Lower leg skin (tissue), 4 donors: Measurements from ENCODE around the gene APOLD1. TPM values are rescaled to one million over a fixed set of nuclear protein-coding genes. Genes with fewer than 3 reads are reported as not detected.
"Not testable (repeated sequence)": the region's sequence is repeated elsewhere in the genome, so short reads cannot be mapped to it uniquely, and the experiment has no call there.

Experiments
- DNase-seq, 2 donors: peaks; one replicate each; pipeline ENCODE4 v3.0.0-alpha.2; 2019; ENCODE audit warnings: low spot score in 2 of 2
- H3K4me3 ChIP-seq: fragments of 200-600 bp; sonication (generic); 2 replicates; pipeline ENCODE4 v1.5.1; 2017; ENCODE audit warnings: mild to moderate bottlenecking, low read depth; ENCODE audit not compliant: poor library complexity, severe bottlenecking
- CTCF ChIP-seq, 3 donors: fragments of 450-650 bp; IDR thresholded peaks; one replicate each; pipeline ENCODE4 v1.5.1; 2016; ENCODE audit warnings: antibody characterized with exemption in 3 of 3, mild to moderate bottlenecking in 3 of 3, moderate library complexity in 2 of 3
- POLR2A ChIP-seq, 2 donors: fragments of 450-650 bp; IDR thresholded peaks; one replicate each; pipeline ENCODE4 v1.6.1; 2016 to 2017; ENCODE audit warnings: antibody characterized with exemption in 2 of 2, mild to moderate bottlenecking in 1 of 2, moderate library complexity in 1 of 2
- WGBS, 2 donors: methylation state at CpG; one replicate each; pipeline ENCODE4 v1.1.5; 2018; 5-methylcytosine and 5-hydroxymethylcytosine counted together
- intact Hi-C: fragments of 100-400 bp; cut with DNase I; formaldehyde crosslinking; loops from one replicate; pipeline ENCODE4 v1.15.0; 2023; ENCODE audit warnings: low total_unique reads
- total RNA-seq, 4 donors: library from RNA; depleted of rRNA; stranded (reverse); fragments of >200 nt; gene quantifications; one replicate each; pipeline ENCODE4 v1.1.0, GENCODE V29; 2016

Gene APOLD1
- total RNA-seq, 4 donors from 2014 or later = 26.1 to 89.7 (median 34.7) TPM

- DNase-seq = peak in 1 of 2 donors; percentile 53
- TF ChIP-seq CTCF (IDR thresholded peaks at IDR 0.05) (no peak), POLR2A (IDR thresholded peaks at IDR 0.05) (no peak)
These were observed 50.1 kb downstream of the APOLD1 start for GRCh38 chr12:12835378-12836146.

GRCh38 chr12:12836571-12836970 lies 51.1 kb downstream of the APOLD1 start:
- DNase-seq = peak in 1 of 2 donors; percentile 25
- no peak overlapping the region for H3K4me3 ChIP-seq
- TF ChIP-seq POLR2A (IDR thresholded peaks at IDR 0.05) (no peak), CTCF (IDR thresholded peaks at IDR 0.05) (no peak)
- 69 to 75% methylated on average over 6 of the region's 6 CpGs for WGBS, 2 donors
- intact Hi-C loops = no loop called here

More at GRCh38 chr12:12835378-12836146, 50.1 kb downstream of the APOLD1 start:
- no peak overlapping the region for H3K4me3 ChIP-seq
- intact Hi-C loops = no loop called here
- WGBS, 2 donors = 58 to 64% methylated on average over 7 of the region's 7 CpGs

GRCh38 chr12:12837025-12837812 lies 51.8 kb downstream of the APOLD1 start:
- peak; percentile 35 to 82 for DNase-seq
- H3K4me3 ChIP-seq = no peak overlapping the region
- 60 to 68% methylated on average over 15 of the region's 15 CpGs for WGBS, 2 donors
- TF ChIP-seq CTCF (IDR thresholded peaks at IDR 0.05) (no peak), POLR2A (IDR thresholded peaks at IDR 0.05) (no peak)
- intact Hi-C loops = no loop called here

DNA sequence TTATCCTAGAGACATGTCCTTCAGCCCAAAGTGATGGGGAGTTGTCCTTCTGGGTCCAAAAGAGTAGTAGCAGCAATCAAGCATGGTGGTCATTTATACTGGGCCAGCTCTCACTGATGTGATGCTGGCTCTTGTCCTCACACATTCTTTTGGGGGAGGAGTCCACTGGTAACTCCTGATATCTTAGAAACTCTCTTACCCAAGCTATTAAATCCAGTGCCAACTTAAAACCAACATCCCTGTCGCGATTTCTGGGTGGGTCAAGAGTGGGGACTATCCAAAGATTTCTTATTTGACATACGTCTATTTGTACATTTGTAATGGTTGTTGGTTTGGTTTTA lies 52.3 kb downstream of the APOLD1 start:
- intact Hi-C loops = no loop called here
- WGBS, 2 donors = 71 to 80% methylated on average over 3 of the region's 3 CpGs
- no peak overlapping the region for H3K4me3 ChIP-seq
- DNase-seq = no peak
- TF ChIP-seq POLR2A (IDR thresholded peaks at IDR 0.05) (no peak), CTCF (IDR thresholded peaks at IDR 0.05) (no peak)

GRCh38 chr12:12839003-12839395 lies 53.5 kb downstream of the APOLD1 start:
- no peak for TF ChIP-seq CTCF (IDR thresholded peaks at IDR 0.05)
- intact Hi-C loops = no loop called here
- 92 to 100% methylated on average over 1 of the region's 1 CpG for WGBS, 2 donors
- no peak overlapping the region for H3K4me3 ChIP-seq
- no peak for DNase-seq

DNA sequence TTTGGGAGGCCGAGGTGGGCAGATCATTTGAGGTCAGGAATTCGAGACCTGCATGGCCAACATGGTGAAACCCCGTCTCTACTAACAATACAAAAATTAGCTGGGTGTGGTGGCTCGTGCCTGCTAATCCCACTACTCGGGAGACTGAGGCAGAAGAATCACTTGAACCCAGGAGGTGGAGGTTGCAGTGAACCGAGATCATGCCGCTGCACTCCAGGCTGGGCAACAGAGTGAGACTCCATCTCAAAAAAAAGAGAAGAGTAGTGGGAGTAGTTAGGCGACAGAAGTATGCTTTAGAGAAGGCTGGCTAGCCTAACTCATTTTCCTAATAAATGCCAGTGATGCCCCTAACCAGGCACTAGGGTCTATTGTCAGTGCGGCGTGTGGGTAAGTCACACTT lies 54.0 kb downstream of the APOLD1 start:
- H3K4me3 ChIP-seq, intact Hi-C loops: not testable (repeated sequence)
- WGBS, 2 donors = 89 to 92% methylated on average over 10 of the region's 10 CpGs
- peak in 1 of 2 donors; percentile 17 for DNase-seq
